ENCODE results near the gene LAMA2.

DNA sequence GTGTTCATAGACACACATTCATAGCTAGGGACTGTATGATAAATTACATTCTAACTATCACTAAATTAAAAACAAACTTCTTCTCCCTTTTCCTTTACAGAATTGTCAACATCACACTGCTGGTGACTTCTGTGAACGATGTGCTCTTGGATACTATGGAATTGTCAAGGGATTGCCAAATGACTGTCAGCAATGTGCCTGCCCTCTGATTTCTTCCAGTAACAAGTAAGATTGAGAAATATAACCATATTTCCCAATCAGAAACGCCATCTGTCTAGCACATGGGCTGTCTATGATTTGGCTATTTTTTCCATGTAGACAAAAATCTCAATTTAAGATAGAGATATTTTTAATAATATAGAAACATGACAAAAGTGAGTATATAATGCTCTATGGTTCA lies 459.3 kb downstream of the LAMA2 start:
- TF ChIP-seq, protein P1, sequence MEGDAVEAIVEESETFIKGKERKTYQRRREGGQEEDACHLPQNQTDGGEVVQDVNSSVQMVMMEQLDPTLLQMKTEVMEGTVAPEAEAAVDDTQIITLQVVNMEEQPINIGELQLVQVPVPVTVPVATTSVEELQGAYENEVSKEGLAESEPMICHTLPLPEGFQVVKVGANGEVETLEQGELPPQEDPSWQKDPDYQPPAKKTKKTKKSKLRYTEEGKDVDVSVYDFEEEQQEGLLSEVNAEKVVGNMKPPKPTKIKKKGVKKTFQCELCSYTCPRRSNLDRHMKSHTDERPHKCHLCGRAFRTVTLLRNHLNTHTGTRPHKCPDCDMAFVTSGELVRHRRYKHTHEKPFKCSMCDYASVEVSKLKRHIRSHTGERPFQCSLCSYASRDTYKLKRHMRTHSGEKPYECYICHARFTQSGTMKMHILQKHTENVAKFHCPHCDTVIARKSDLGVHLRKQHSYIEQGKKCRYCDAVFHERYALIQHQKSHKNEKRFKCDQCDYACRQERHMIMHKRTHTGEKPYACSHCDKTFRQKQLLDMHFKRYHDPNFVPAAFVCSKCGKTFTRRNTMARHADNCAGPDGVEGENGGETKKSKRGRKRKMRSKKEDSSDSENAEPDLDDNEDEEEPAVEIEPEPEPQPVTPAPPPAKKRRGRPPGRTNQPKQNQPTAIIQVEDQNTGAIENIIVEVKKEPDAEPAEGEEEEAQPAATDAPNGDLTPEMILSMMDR (IDR thresholded peaks at IDR 0.05) = no peak
- TF ChIP-seq POLR2A (IDR thresholded peaks at IDR 0.05) = no peak
